Hepatocyte (in vitro differentiated cells): ENCODE measurements around the gene MBP.

Experiments used
- CTCF ChIP-seq: fragments of 200-600 bp; sonication (generic); IDR thresholded peaks from 2 replicates; pipeline ENCODE4 v1.5.1; 2016; ENCODE audit warnings: antibody characterized with exemption, mild to moderate bottlenecking; ENCODE audit not compliant: poor library complexity
- EZH2 ChIP-seq: fragments of 200-600 bp; sonication (generic); IDR thresholded peaks from 2 replicates; pipeline ENCODE4 v1.6.1; 2016; ENCODE audit warnings: antibody characterized with exemption, mild to moderate bottlenecking, borderline replicate concordance
- EZH2phosphoT487 ChIP-seq: fragments of 200-600 bp; sonication (generic); IDR thresholded peaks from one replicate; pipeline ENCODE4 v1.6.1; 2018; ENCODE audit warnings: antibody characterized with exemption, mild to moderate bottlenecking, low read depth, moderate library complexity; ENCODE audit not compliant: unreplicated experiment, severe bottlenecking

GRCh38 chr18:77155031-77155430 is 22.4 kb upstream of the MBP start:
- no peak for TF ChIP-seq CTCF
- no peak for TF ChIP-seq EZH2
- no peak for TF ChIP-seq EZH2phosphoT487
